Measurements from ENCODE around the gene PIK3CD. TPM values are rescaled to one million over a fixed set of nuclear protein-coding genes. Genes with fewer than 3 reads are reported as not detected.

Gene PIK3CD
- total RNA-seq, 2 experiments from 2014 or later = 13.6 to 37.1 TPM

DNA sequence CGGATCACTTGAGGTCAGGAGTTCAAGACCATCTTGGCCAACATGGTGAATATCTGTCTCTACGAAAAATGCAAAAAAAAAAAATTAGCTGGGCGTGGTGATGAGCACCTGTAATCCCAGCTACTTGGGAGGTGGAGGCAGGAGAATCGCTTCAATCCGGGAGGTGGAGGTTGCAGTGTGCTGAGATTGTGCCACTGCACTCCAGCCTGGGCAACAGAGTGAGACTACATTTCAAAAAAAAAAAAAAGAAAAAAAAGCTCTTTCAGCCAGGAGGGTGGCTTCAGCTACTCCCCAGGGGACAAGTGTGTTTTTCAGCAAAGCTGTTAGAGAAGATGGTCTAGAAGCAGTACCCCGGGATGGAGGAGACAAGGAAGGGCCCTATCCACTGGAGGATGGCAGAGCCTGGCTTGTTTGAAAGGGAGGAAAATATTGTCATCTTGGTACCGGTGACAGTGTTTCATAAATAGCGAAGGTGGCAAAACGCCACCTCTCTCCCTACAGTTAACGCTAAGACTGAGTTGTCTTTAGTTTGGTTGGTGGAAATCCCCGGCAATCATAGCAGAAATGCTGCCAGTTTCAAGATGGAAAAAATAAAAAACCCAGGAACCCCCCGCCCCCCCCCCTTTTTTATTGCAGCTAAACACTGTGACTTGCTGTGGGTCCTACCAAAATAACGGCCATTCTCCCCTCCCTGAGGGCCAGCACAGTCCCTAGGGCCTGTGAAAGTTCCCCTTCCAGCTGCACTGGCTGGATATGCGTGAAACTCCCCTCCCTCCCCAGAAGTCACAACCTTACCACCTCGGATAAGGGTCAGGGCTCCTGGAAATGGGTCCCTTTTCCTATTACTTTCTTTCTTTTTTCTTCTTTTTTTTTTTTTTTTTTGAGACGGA lies 3.5 kb downstream of the PIK3CD start:
- Histone ChIP-seq H3K36me3 (ENCODE audit: insufficient read depth, low read length) (no peaks in the 10 kb centered on the region), H4K20me1 (ENCODE audit: insufficient read depth, low read length) (no peaks in the 10 kb centered on the region), H3K4me3 (ENCODE audit: low read depth, low read length, poor library complexity, severe bottlenecking) (no peak overlapping the region), H3K79me2 (ENCODE audit: insufficient read depth, low read depth, low read length) (no peaks in the 10 kb centered on the region), H2AFZ (ENCODE audit: low read length) (peak overlapping the region; percentile 57; the same call in 1 of the 2 replicates), H3K4me1 (ENCODE audit: insufficient read depth, low read length, poor library complexity, severe bottlenecking) (peaks cover 51% of the 10 kb centered on the region), H3K9me2 (ENCODE audit: insufficient read depth, low read length) (no peaks in the 10 kb centered on the region), H3K9me3 (ENCODE audit: low read length) (no peaks in the 10 kb centered on the region), H3K4me2 (ENCODE audit: low read length) (peak overlapping the region; percentile 86), H3K27ac (ENCODE audit: low read depth, low read length, poor library complexity, severe bottlenecking) (peak overlapping the region; percentile 42)
- ChIA-PET CTCF (ENCODE audit: unreplicated experiment) (interaction anchor here (0.8 to 1.1 kb wide), 2 partner anchors 29 to 31 kb away, joined by 3 read pairs; no protein-coding TSS in a partner anchor), POLR2A (interaction anchor here (0.6 to 1.7 kb wide), 8 partner anchors 26 to 1720 kb away, joined by 3 to 8 read pairs (median 4); no protein-coding TSS in a partner anchor)
- intact Hi-C loops (cut with micrococcal nuclease; ENCODE audit: unreplicated experiment) = loop anchor here (2.0 kb wide), 2 partner anchors 32 to 62 kb away; no protein-coding TSS in a partner anchor
- peak; percentile 49 for DNase-seq (ENCODE audit: low spot score)
- TF ChIP-seq EZH2phosphoT487 (IDR thresholded peaks at IDR 0.05; ENCODE audit: borderline replicate concordance, low read depth, low read length) (no peak), CTCF (conservative IDR thresholded peaks at IDR 0.05; ENCODE audit: low read length) (no peak)
- BruUV-seq (replicated peaks) = no TSS peak

GRCh38 chr1:9655836-9656235 lies 4.3 kb downstream of the PIK3CD start:
- peaks cover 50% of the 10 kb centered on the region for H3K4me1 ChIP-seq (ENCODE audit: insufficient read depth, low read length, poor library complexity, severe bottlenecking)
- intact Hi-C loops (cut with micrococcal nuclease; ENCODE audit: unreplicated experiment) = loop anchor here (2.0 kb wide), 2 partner anchors 31 to 61 kb away; no protein-coding TSS in a partner anchor
- no peak overlapping the region for H2AFZ ChIP-seq (ENCODE audit: low read length)
- ChIA-PET POLR2A (interaction anchor here (0.6 to 1.7 kb wide), 4 partner anchors 27 to 786 kb away, joined by 3 to 7 read pairs (median 6); no protein-coding TSS in a partner anchor), CTCF (ENCODE audit: unreplicated experiment) (no interaction called here)
- H3K27ac ChIP-seq (ENCODE audit: low read depth, low read length, poor library complexity, severe bottlenecking) = no peak overlapping the region
- H3K9me3 ChIP-seq (ENCODE audit: low read length) = no peaks in the 10 kb centered on the region
- BruUV-seq (replicated peaks) = no TSS peak
- no peaks in the 10 kb centered on the region for H4K20me1 ChIP-seq (ENCODE audit: insufficient read depth, low read length)
- DNase-seq (ENCODE audit: low spot score) = no peak
- no peaks in the 10 kb centered on the region for H3K79me2 ChIP-seq (ENCODE audit: insufficient read depth, low read depth, low read length)
- no peaks in the 10 kb centered on the region for H3K36me3 ChIP-seq (ENCODE audit: insufficient read depth, low read length)
- H3K9me2 ChIP-seq (ENCODE audit: insufficient read depth, low read length) = no peaks in the 10 kb centered on the region
- TF ChIP-seq CTCF (conservative IDR thresholded peaks at IDR 0.05; ENCODE audit: low read length) (no peak), EZH2phosphoT487 (IDR thresholded peaks at IDR 0.05; ENCODE audit: borderline replicate concordance, low read depth, low read length) (no peak)
- no peak overlapping the region for H3K4me2 ChIP-seq (ENCODE audit: low read length)
- no peak overlapping the region for H3K4me3 ChIP-seq (ENCODE audit: low read depth, low read length, poor library complexity, severe bottlenecking)
